ENCODE data around the gene FBXW7. TPM values are rescaled to one million over a fixed set of nuclear protein-coding genes. Genes with fewer than 3 reads are reported as not detected.

Gene FBXW7
- total and polyA plus RNA-seq, 2 donors = 27.2 to 114 TPM

DNA sequence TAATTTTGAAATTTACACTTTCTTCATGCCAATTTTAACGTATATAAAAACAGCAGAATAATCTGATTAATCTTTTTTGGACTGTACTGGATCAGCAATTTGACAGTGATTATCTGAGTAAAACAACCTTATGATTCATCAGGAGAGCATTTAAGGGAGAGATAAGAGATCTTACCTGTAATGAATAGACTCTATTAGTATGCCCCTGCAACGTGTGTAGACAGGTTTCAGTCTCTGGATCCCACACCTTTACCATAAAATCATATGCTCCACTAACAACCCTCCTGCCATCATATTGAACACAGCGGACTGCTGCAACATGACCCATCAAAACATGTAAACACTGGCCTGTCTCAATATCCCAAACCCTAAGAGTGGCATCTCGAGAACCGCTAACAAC lies 210.1 kb downstream of the FBXW7 start:
- WGBS = 96% methylated on average over 5 of the region's 5 CpGs
- H3K4me3 ChIP-seq (ENCODE audit: low read length in 2 of 2) = no peak overlapping the region

DNA sequence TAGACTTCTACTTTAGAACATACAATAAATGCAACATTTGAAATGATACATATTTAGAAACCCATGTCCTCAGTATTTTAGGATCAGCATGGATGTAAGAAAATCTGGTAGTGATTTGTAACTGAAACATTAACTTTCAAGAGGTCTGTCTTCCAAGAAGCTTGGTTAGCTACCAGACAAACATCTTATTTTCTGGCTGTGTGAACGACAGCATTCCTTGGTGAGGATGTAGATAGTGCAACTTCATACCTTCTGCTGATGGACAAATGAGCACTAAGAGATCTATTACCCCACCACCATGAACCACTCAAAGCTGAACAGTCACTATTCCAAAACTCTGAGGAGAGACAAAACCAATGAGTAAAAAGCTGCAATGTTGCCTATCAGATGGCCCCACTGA lies 212.7 kb downstream of the FBXW7 start:
- no peaks in the 10 kb centered on the region for H3K27me3 ChIP-seq (ENCODE audit: control insufficient read depth in 2 of 2, insufficient read depth in 1 of 2, low read length in 1 of 2)
- WGBS = 97% methylated on average over 1 of the region's 1 CpG
- no peaks in the 10 kb centered on the region for H3K9me3 ChIP-seq (ENCODE audit: control insufficient read depth in 2 of 2, insufficient read depth in 1 of 2, low read length in 1 of 2)
- DNase-seq (ENCODE audit: low read depth in 6 of 9, low spot score in 9 of 9) = no peak
- no peak overlapping the region for H3K27ac ChIP-seq (ENCODE audit: low read depth in 1 of 2, low read length in 1 of 2)
- H3K4me3 ChIP-seq (ENCODE audit: low read length in 2 of 2) = no peak overlapping the region
- H3K36me3 ChIP-seq (ENCODE audit: control insufficient read depth in 2 of 2, insufficient read depth in 2 of 2, low read length in 1 of 2) = peaks cover 4 to 45% of the 10 kb centered on the region in 2 donors
- peaks cover 0 to 3% of the 10 kb centered on the region in 2 donors for H3K4me1 ChIP-seq (ENCODE audit: control insufficient read depth in 2 of 2, insufficient read depth in 2 of 2, low read length in 2 of 2)

More for the DNA sequence above, 210.1 kb downstream of the FBXW7 start:
- Histone ChIP-seq H3K9me3 (ENCODE audit: control insufficient read depth in 2 of 2, insufficient read depth in 1 of 2, low read length in 1 of 2) (no peaks in the 10 kb centered on the region), H3K27me3 (ENCODE audit: control insufficient read depth in 2 of 2, insufficient read depth in 1 of 2, low read length in 1 of 2) (no peaks in the 10 kb centered on the region), H3K27ac (ENCODE audit: low read depth in 1 of 2, low read length in 1 of 2) (no peak overlapping the region), H3K4me1 (ENCODE audit: control insufficient read depth in 2 of 2, insufficient read depth in 2 of 2, low read length in 2 of 2) (peaks cover 0 to 3% of the 10 kb centered on the region in 2 donors), H3K36me3 (ENCODE audit: control insufficient read depth in 2 of 2, insufficient read depth in 2 of 2, low read length in 1 of 2) (peaks cover 4 to 56% of the 10 kb centered on the region in 2 donors)
- no peak for DNase-seq (ENCODE audit: low read depth in 6 of 9, low spot score in 9 of 9)

DNA sequence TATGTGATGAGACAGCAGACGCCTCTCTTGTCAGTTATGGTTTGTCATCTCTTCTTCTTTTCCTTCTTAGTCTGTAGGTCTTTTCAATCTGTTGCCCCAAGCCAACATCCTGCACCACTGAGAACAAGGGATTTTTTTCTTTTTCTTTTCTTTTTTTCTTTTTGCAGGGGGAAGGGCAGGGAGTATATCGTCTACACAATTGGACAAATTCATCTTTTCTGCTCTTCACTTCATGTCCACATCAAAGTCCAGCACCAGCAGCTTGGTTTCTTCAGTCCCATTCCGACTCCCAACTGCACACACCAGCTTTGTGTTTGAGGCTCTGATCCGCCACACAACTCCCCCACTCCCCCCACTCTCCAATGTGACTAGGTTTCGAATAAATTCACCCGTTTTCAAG lies 213.2 kb downstream of the FBXW7 start:
- Histone ChIP-seq H3K4me3 (ENCODE audit: low read length in 2 of 2) (no peak overlapping the region), H3K27me3 (ENCODE audit: control insufficient read depth in 2 of 2, insufficient read depth in 1 of 2, low read length in 1 of 2) (no peaks in the 10 kb centered on the region), H3K27ac (ENCODE audit: low read depth in 1 of 2, low read length in 1 of 2) (no peak overlapping the region), H3K9me3 (ENCODE audit: control insufficient read depth in 2 of 2, insufficient read depth in 1 of 2, low read length in 1 of 2) (no peaks in the 10 kb centered on the region), H3K36me3 (ENCODE audit: control insufficient read depth in 2 of 2, insufficient read depth in 2 of 2, low read length in 1 of 2) (peaks cover 4 to 39% of the 10 kb centered on the region in 2 donors), H3K4me1 (ENCODE audit: control insufficient read depth in 2 of 2, insufficient read depth in 2 of 2, low read length in 2 of 2) (peaks cover 0 to 3% of the 10 kb centered on the region in 2 donors)
- 94% methylated on average over 6 of the region's 6 CpGs for WGBS
- peak in 1 of 9 donors; percentile 16 for DNase-seq (ENCODE audit: low read depth in 6 of 9, low spot score in 9 of 9)

DNA sequence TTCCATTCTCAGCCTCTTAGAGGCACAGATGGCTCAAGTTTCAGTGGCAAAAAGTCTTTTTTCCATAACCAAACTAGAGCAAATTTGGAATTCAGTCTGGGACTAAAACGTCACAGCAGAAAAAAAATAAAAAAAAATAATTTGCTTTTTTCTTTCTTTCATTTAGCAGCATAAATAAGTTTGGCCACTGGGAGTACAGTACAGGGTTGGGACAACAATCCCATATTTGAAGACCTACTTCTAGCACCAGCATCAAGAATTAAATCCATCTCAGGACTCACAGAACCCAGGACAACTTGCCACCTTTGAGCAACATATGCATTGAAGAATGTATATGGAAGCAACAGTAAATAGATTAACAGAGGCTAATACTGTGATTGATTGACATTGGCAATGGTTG lies 214.0 kb downstream of the FBXW7 start:
- Histone ChIP-seq H3K27me3 (ENCODE audit: control insufficient read depth in 2 of 2, insufficient read depth in 1 of 2, low read length in 1 of 2) (no peaks in the 10 kb centered on the region), H3K36me3 (ENCODE audit: control insufficient read depth in 2 of 2, insufficient read depth in 2 of 2, low read length in 1 of 2) (peaks cover 4 to 33% of the 10 kb centered on the region in 2 donors), H3K9me3 (ENCODE audit: control insufficient read depth in 2 of 2, insufficient read depth in 1 of 2, low read length in 1 of 2) (no peaks in the 10 kb centered on the region), H3K4me1 (ENCODE audit: control insufficient read depth in 2 of 2, insufficient read depth in 2 of 2, low read length in 2 of 2) (peaks cover 0 to 3% of the 10 kb centered on the region in 2 donors), H3K4me3 (ENCODE audit: low read length in 2 of 2) (no peak overlapping the region), H3K27ac (ENCODE audit: low read depth in 1 of 2, low read length in 1 of 2) (no peak overlapping the region)
- WGBS = 92% methylated on average over 1 of the region's 1 CpG
- DNase-seq (ENCODE audit: low read depth in 6 of 9, low spot score in 9 of 9) = no peak

DNA sequence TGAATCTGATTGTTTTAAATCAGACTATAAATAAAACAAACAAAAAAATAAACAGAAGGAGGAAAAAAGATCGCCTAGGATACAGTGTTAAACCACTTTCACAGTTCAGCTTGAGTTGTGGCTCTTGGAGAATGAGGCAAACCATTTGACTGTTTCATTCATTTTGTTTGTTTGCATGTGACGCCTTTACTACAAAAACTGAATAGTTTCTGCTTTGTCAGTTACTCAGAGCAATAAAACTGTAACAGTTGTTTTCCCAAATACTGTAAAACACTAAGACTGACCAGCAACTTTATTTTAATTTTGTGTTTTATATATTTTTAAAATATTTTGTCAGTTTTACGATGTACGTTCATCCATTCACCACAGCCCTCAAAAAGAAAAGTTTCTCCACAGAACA lies 214.5 kb downstream of the FBXW7 start:
- DNase-seq (ENCODE audit: low read depth in 6 of 9, low spot score in 9 of 9) = no peak
- Histone ChIP-seq H3K4me3 (ENCODE audit: low read length in 2 of 2) (no peak overlapping the region), H3K9me3 (ENCODE audit: control insufficient read depth in 2 of 2, insufficient read depth in 1 of 2, low read length in 1 of 2) (no peaks in the 10 kb centered on the region), H3K27ac (ENCODE audit: low read depth in 1 of 2, low read length in 1 of 2) (no peak overlapping the region), H3K27me3 (ENCODE audit: control insufficient read depth in 2 of 2, insufficient read depth in 1 of 2, low read length in 1 of 2) (no peaks in the 10 kb centered on the region), H3K36me3 (ENCODE audit: control insufficient read depth in 2 of 2, insufficient read depth in 2 of 2, low read length in 1 of 2) (peaks cover 4 to 33% of the 10 kb centered on the region in 2 donors), H3K4me1 (ENCODE audit: control insufficient read depth in 2 of 2, insufficient read depth in 2 of 2, low read length in 2 of 2) (peaks cover 0 to 3% of the 10 kb centered on the region in 2 donors)
- 98% methylated on average over 4 of the region's 4 CpGs for WGBS

DNA sequence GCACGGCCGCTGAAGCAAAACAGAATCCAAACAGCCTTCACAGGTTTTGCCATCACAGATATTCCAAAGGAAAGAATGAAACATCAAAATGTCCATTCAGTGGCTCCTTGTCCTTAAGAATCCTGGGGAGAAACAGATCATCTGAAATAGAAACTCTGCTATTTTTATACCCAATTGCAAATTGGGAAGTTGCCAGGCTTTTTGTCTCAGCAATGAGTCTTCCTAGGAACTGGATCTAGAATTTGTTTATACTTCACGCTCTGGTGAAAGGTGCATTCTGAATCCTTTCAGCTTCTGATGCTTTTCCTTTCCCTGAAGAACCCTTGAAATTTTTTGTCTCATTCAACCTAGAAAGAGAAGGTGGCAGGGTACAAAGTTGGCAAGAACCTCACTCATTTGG lies 218.9 kb downstream of the FBXW7 start:
- Histone ChIP-seq H3K4me3 (ENCODE audit: low read length in 2 of 2) (no peak overlapping the region), H3K4me1 (ENCODE audit: control insufficient read depth in 2 of 2, insufficient read depth in 2 of 2, low read length in 2 of 2) (no peaks in the 10 kb centered on the region), H3K9me3 (ENCODE audit: control insufficient read depth in 2 of 2, insufficient read depth in 1 of 2, low read length in 1 of 2) (no peaks in the 10 kb centered on the region), H3K27me3 (ENCODE audit: control insufficient read depth in 2 of 2, insufficient read depth in 1 of 2, low read length in 1 of 2) (no peaks in the 10 kb centered on the region), H3K27ac (ENCODE audit: low read depth in 1 of 2, low read length in 1 of 2) (no peak overlapping the region), H3K36me3 (ENCODE audit: control insufficient read depth in 2 of 2, insufficient read depth in 2 of 2, low read length in 1 of 2) (peaks cover 0 to 3% of the 10 kb centered on the region in 2 donors)
- WGBS = 96% methylated on average over 3 of the region's 3 CpGs
- DNase-seq (ENCODE audit: low read depth in 6 of 9, low spot score in 9 of 9) = no peak

DNA sequence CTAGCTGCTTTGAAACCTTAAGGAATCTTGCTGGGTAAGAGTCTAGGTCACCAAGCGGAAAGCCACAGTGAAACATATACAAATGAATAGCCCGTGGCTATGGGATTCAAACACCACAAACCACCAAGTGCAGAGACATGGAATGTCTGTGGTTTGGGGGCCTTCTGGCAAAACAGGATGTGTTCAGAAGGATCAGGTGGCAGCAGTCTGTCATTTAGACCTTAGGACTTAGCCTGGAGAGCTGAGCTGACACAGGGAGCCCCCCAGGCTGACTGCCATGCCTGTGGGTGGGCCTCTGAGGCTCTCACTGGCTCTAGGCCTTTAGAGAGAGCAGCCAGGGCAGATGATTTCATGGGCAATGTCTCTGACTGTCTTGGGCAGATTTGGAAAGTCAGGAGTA lies 225.6 kb downstream of the FBXW7 start:
- Histone ChIP-seq H3K36me3 (ENCODE audit: control insufficient read depth in 2 of 2, insufficient read depth in 2 of 2, low read length in 1 of 2) (no peaks in the 10 kb centered on the region), H3K4me3 (ENCODE audit: low read length in 2 of 2) (no peak overlapping the region), H3K27me3 (ENCODE audit: control insufficient read depth in 2 of 2, insufficient read depth in 1 of 2, low read length in 1 of 2) (no peaks in the 10 kb centered on the region), H3K27ac (ENCODE audit: low read depth in 1 of 2, low read length in 1 of 2) (no peak overlapping the region), H3K9me3 (ENCODE audit: control insufficient read depth in 2 of 2, insufficient read depth in 1 of 2, low read length in 1 of 2) (no peaks in the 10 kb centered on the region), H3K4me1 (ENCODE audit: control insufficient read depth in 2 of 2, insufficient read depth in 2 of 2, low read length in 2 of 2) (peaks cover 4 to 6% of the 10 kb centered on the region in 2 donors)
- DNase-seq (ENCODE audit: low read depth in 6 of 9, low spot score in 9 of 9) = peak in 1 of 9 donors; percentile 20
- 41% methylated on average over 2 of the region's 2 CpGs for WGBS

DNA sequence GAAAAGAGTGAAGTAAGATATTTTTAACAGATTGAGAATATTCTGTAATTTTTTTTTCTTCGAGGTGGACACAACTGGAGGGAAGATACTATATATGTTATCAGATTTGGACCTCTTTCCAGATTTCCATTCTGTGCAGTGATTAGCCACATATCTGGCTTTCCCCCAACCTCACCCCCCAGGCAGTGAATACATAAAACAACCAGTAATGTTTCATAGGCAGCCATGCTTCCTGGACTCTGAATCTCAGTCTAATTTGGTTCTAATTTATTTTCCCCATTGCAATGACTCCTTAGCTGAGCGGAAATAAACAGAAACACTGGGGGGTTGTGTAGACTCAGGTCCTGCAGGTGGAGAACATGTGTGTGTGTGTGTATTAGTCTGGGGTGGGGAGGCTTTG lies 226.5 kb downstream of the FBXW7 start:
- Histone ChIP-seq H3K27me3 (ENCODE audit: control insufficient read depth in 2 of 2, insufficient read depth in 1 of 2, low read length in 1 of 2) (no peaks in the 10 kb centered on the region), H3K9me3 (ENCODE audit: control insufficient read depth in 2 of 2, insufficient read depth in 1 of 2, low read length in 1 of 2) (no peaks in the 10 kb centered on the region), H3K4me3 (ENCODE audit: low read length in 2 of 2) (no peak overlapping the region), H3K4me1 (ENCODE audit: control insufficient read depth in 2 of 2, insufficient read depth in 2 of 2, low read length in 2 of 2) (peaks cover 4 to 6% of the 10 kb centered on the region in 2 donors), H3K27ac (ENCODE audit: low read depth in 1 of 2, low read length in 1 of 2) (no peak overlapping the region), H3K36me3 (ENCODE audit: control insufficient read depth in 2 of 2, insufficient read depth in 2 of 2, low read length in 1 of 2) (no peaks in the 10 kb centered on the region)
- WGBS = 98% methylated on average over 2 of the region's 2 CpGs
- DNase-seq (ENCODE audit: low read depth in 6 of 9, low spot score in 9 of 9) = no peak

DNA sequence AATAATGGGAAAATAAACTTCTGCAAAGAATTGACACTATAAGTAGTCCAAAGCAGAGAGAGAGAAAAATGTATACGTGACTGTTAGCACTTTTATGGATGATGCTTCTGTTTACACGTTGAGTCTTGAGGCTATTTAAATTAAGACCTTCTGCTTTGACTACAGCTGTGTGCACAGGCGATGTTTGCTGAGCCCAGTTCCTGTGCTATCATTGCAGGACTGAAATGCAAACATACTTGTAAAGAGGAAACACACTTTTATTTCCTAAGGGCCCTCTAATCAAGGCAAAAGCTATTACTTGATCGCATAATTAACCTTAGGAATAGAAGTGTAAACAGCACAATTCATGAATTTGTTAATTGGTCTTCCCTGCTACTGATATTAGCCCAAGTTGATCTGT lies 226.9 kb downstream of the FBXW7 start:
- Histone ChIP-seq H3K9me3 (ENCODE audit: control insufficient read depth in 2 of 2, insufficient read depth in 1 of 2, low read length in 1 of 2) (no peaks in the 10 kb centered on the region), H3K27me3 (ENCODE audit: control insufficient read depth in 2 of 2, insufficient read depth in 1 of 2, low read length in 1 of 2) (no peaks in the 10 kb centered on the region), H3K36me3 (ENCODE audit: control insufficient read depth in 2 of 2, insufficient read depth in 2 of 2, low read length in 1 of 2) (no peaks in the 10 kb centered on the region), H3K4me1 (ENCODE audit: control insufficient read depth in 2 of 2, insufficient read depth in 2 of 2, low read length in 2 of 2) (peaks cover 4 to 6% of the 10 kb centered on the region in 2 donors), H3K27ac (ENCODE audit: low read depth in 1 of 2, low read length in 1 of 2) (no peak overlapping the region), H3K4me3 (ENCODE audit: low read length in 2 of 2) (no peak overlapping the region)
- WGBS = 93% methylated on average over 4 of the region's 4 CpGs
- DNase-seq (ENCODE audit: low read depth in 6 of 9, low spot score in 9 of 9) = no peak

DNA sequence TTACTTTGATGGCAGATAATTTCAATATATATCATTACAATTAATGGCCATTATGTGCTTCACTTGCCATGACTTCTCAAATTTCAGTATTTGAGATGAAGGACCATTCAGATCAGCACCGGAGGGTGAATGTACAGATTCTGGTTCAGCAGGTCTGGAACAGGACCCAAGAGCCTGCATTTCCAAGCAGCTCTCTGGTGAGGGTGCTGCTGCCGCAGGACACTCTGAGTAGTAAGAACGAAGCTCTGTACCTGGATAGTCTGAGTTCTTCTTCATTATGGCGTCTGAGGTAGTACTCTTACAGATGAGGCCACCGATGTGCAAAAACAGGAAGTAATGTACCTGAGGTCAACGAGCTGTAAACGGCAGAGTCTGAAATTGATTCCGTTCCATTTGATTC lies 228.2 kb downstream of the FBXW7 start:
- Histone ChIP-seq H3K9me3 (ENCODE audit: control insufficient read depth in 2 of 2, insufficient read depth in 1 of 2, low read length in 1 of 2) (no peaks in the 10 kb centered on the region), H3K27me3 (ENCODE audit: control insufficient read depth in 2 of 2, insufficient read depth in 1 of 2, low read length in 1 of 2) (no peaks in the 10 kb centered on the region), H3K27ac (ENCODE audit: low read depth in 1 of 2, low read length in 1 of 2) (no peak overlapping the region), H3K36me3 (ENCODE audit: control insufficient read depth in 2 of 2, insufficient read depth in 2 of 2, low read length in 1 of 2) (no peaks in the 10 kb centered on the region), H3K4me1 (ENCODE audit: control insufficient read depth in 2 of 2, insufficient read depth in 2 of 2, low read length in 2 of 2) (peaks cover 4 to 6% of the 10 kb centered on the region in 2 donors), H3K4me3 (ENCODE audit: low read length in 2 of 2) (no peak overlapping the region)
- no peak for DNase-seq (ENCODE audit: low read depth in 6 of 9, low spot score in 9 of 9)
- WGBS = 90% methylated on average over 8 of the region's 8 CpGs

Data from thymus (tissue), 11 donors.